HT-29 (cell line): ENCODE data around the gene SGCD. TPM values are rescaled to one million over a fixed set of nuclear protein-coding genes. Genes with fewer than 3 reads are reported as not detected.

Source experiments
- DNase-seq: peaks from one replicate; pipeline ENCODE4 v3.0.0-alpha.2; 2015; ENCODE audit warnings: low spot score
- total RNA-seq: library from RNA; depleted of rRNA; stranded (reverse); fragments of >200 nt; shearing (Covaris generic); gene quantifications from 2 replicates; pipeline ENCODE4 v1.2.3, GENCODE V29; 2014

SGCD gene
- total RNA-seq, 1 experiment from 2014 or later: not detected

DNA sequence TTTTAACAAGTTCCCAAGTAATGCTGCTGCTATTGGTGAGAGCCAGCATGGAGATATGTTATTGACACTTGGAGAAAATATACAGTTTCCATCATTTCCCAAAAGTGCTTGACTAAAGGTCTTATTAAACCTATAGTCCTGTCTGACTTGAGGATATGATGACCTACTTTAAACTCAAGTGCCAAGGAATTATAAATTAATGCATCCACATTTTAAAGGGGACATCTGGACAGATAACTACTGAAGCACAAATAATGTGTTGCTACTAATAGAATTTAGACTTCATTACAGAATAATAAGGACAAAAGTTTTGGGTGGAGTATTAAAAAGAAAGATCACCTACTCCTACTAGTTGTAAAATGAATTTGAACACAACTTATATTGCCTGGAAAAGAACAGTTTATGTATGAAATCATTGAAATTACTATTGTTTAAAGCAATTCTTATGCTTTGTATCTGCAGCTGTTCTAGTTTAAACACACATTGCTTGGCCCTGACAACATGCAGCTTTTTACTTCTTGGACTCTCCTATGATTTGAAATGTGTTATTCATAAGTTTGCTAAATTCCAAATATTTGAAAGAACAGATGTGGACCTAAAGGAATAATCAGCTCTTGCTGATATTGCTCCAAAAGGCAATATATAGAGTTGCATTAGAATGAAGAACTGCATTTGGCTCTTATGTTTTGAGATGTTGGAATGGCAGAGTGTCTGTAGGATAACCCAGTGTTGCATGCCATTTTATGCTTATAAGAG, 73.4 kb downstream of the SGCD start:
- DNase-seq: no peak

DNA sequence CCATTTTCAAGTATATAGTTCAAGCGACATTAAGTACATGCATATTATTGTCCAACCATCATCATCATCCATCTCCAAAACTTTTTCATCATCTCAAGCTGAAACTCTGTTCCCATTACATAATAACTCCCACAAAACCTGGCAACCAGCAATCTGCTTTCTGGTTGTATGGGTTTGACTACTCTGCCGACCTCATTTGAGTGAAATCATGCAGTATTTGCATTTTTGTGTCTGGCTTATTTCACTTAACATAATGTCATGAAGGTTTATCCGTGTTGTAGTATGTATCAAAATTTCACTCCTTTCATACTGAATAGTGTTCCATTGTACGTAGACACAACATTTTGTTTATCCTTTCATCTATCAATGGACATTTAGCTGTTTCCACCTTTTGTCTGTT, 74.8 kb downstream of the SGCD start:
- DNase-seq: no peak

DNA sequence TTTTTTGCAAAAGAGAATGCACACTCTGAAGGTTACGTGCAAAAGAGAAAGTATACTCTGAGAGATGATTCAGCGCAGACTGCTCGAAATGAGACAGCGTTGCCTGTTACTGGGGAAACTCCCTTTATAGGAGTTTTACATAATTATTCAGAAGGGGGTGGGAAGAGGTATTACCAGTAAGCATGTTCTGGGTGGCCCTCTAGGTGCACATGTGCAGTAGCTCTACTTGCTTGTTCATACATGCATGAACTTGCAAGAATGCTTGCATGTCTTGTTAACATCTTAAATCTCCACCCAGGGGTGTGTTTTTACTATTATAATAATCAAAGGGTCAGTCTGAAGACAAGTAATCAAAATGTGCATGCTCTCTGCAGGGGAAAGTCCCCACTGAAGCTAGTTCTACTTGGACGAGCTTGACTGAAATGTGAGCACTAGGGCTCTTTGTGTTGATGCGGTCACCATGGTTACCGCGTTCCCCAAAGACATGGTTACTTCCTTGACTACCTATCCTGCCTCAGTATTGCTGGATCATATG, 75.5 kb downstream of the SGCD start:
- peak; percentile 51 for DNase-seq

DNA sequence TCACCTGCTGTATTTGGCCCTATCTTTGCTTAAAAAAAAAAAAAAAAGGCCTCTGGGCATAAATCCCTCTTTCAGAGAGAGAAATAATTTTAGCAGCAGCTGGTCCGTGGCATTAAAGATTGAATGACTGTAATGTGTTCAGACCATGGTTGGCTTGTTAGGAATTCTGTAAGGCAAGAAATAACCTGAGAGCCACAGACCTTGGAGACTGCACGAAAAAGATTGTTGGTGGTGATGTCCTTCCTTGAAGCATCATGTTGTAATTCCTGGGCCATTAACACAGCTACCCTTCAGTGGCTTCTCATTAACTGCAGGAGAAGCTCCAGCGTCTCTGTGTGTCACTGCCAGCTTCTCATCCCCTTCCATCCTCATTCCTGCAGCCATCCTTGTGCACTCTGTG, 79.0 kb downstream of the SGCD start:
- DNase-seq: no peak

DNA sequence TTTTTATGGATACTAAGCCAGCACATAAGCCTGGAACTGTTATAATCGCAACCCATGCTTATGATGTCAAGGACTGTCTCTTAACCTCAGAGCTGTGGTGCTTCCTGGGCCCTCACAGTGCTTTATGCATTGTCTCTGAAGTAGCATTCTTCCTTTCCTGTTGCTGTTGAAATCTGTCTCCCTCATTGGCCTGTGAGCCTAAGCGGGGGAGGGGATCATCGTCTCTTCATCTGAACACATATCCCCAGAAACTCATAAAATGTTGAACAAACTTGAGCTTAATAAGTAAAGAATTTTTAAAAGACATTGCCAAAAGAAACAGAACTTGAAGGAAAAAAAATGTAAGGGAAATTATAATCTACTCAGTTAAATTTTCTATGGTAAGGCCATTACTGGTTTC, 80.3 kb downstream of the SGCD start:
- no peak for DNase-seq

DNA sequence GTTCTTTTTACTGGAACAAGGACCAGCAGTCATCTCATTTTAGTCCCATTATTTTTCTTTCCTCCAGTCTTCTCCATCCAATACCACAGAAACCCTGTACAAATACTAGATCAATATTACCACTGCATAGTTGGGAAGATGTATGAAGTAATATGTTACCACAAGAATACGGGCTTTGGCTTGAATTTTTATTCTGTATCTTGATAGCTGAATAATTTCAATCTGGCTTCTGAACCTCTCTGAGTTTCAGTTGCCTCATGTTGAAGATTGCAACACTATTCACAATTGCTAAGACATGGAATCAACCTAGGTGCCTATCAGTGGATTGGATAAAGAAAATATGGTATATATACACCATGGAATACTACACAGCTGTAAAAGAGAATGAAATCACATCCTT, 82.9 kb downstream of the SGCD start:
- DNase-seq: no peak

DNA sequence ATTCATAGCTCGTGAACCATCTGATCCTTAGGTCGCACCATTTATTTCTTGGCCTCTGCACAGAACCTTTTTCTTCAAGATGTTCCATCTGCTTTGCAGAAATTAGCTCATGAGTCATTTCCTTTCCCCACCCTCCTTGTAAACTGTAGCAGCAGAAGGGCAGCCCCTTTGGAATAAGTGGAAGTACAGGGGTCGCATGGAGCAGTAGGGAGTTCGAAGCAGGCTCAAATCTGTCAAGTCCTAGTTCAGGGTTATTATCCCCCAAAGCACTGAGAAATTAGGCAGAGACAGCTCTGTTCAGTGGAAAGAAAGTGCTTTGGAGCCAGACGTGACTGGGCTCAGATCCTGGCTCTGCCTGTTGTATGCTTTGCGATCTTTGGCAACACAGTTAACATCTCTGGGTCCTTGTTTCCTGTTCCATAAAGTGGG, 84.2 kb downstream of the SGCD start:
- DNase-seq: peak; percentile 19

DNA sequence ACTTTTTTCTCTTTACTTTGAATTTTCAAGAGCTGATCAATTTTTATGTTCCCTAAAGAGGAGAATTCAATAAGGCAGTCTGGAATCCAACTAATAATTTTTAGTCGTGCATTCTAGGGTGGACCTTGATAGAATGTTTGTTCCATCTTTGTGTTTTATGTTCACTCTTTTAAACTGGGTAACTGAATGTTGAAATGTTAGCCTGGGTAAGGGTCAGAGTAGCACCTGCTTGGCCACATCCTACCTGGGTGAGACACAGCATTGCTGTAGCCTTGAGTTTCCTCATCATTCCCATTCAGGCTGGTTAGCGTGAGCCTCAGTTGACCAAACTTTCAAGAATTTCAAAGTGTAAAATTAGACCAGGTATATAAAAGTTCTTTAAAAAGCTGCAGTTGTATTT, 85.0 kb downstream of the SGCD start:
- DNase-seq: no peak

DNA sequence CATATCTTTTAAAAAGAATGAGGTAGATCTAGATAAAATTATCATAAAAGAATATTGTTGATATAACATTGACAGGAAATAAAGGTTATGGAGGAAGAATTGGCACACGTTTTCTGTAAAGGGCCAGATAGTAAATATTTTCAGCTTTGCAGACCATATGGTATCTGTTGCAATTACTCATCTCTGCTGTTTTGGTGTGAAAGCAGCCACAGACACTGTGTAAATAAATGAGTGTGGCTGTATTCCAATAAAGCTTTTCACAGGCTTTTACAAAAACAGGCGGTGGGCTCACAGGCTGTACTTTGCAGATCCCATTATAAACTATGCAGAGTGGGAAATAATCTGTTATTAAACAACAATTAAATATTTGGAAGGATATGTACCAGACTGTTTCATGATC, 87.4 kb downstream of the SGCD start:
- DNase-seq: no peak

DNA sequence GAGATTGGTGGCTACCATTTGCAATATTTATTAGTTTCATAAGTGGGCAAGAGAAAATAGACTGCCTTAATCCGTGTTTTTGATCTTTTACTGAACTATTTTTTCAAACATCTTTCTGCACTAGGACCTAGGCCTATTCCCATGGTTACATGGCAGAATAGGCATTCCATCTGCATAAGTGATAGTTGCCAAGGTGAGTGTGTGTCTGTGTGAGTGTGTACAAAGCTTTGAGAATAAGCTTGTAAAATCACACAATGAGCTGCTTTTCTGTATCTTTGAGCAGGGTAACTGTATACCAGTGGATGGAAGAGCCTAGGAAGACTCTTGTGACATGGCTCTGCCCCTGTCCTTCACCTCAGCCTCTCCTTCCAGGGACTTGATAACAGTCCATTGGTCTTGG, 92.7 kb downstream of the SGCD start:
- no peak for DNase-seq

DNA sequence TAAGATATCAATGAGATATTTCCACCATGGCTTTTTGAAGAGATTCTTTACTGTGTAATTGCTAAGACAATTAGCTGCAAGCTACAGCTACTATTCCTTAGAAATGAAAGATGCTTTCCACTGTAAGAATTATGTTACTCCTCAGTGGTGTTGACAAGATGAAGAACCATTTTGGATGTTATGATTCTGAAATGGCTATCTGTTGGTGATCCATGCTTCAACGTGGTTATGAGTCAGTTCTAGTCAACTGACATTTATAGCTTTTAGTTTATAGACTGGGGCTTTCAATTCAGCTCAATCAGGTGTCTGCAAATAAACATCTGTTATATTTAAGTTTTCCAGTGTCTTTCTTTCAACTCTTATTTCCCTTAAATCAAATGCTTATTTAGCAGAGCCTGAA, 93.7 kb downstream of the SGCD start:
- DNase-seq: no peak

DNA sequence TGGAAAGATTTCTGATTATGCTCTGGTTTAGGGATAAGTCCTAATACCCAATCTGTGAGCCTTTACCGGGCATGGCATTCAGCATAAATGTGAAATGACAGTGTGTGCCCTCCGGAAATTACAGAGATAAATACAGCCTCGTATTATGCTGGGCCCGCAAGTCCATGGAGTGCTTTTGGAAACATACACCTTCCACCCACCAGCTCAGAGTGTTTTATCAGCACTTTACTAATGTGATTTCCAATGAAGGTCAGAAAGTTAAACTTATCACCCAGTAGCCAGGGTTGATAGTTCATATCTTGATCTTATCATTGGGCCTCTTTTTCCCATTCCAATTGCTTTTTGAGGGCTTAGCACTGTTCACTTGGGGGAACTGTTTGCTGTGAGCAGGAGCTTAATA, 94.8 kb downstream of the SGCD start:
- DNase-seq: no peak

DNA sequence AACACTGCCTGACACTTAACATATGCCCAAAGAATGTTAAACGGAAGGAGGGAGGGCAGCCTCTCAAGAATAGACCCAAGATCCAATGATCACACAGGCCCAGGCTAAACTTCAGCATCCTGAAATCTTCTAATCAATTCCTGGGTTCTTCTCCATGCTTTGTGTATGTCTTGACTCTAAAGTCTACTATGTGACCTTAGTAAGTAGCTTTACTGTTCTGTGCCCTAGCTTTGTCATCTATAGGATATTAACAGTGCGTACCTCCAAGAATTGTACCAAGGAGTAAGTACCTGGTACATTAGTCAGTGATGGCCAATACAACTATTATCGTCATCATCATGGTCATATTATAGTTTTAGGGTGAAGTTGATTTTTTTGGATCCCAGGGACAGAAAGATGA, 96.6 kb downstream of the SGCD start:
- no peak for DNase-seq

DNA sequence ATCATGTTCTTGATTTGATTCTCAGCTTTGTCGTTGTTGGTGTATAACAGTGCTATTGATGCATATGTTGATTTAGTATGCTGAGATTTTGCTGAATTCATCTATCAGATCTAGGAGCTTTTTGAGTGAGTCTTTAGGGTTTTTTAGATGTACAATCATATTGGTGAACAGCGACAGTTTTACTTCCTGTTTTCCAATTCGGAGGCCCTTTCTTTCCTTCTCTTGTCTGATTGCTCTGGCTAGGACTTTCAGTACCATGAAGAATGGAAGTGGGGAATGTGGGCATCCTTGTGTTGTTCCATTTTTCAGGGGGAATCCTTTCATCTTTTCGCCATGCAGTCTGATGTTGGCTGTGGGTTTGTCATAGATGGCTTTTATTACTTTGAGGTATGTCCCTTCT, 100.4 kb downstream of the SGCD start:
- DNase-seq: no peak

DNA sequence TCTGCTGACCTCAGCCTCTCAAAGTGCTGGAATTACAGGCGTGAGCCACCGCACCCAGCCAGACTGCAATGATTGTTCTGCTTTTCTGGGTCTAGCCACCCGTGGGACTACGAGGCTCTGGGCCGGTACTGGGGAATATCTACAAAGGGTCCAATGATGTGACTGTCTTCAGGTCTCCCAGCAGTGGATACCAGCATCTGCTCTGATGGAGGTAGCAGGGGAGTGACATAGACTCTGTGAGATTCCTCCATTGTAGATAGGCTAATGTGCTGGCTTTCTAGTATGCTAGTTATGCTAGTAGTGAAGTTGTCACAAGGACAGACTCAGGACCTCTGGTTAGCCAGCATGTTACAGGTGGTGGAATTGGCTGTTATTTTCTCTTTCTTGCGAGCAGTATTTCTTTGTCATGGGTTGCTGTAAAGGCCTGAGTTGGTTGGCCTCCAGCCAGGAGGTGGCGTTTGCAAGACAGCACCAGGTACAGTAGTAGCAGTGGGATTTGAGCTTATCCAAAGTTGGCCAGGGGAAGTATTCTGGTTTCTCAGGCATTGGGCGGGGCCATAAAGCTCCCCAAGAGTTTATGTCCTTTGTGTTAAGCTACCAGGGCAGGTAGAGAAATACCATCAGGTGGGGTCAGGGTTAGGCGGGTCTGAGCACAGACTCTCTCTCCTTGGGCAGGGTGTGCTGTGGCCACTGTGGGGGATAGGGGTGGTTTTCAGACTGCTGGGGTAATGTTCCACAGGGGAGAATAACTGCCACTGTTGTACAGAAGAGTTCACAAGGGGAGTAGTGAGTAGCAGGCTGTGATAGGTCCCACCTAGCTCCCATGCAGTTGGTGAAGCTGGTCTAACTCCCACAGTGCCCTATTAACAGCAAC, 105.2 kb downstream of the SGCD start:
- peak; percentile 3 for DNase-seq

DNA sequence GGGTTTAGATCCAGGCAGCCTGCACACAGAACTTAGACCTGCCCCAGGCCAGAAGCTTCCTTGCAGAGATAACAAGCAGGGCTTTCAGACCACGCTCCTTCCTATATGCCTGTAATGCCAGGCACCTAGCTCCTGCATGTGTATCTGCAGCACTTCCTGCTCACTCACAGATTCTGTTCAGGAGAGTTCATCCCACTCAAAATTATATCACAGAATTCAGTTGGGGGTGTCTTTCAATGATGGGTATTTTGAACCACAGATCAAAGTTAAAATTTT, 105.8 kb downstream of the SGCD start:
- DNase-seq: no peak

DNA sequence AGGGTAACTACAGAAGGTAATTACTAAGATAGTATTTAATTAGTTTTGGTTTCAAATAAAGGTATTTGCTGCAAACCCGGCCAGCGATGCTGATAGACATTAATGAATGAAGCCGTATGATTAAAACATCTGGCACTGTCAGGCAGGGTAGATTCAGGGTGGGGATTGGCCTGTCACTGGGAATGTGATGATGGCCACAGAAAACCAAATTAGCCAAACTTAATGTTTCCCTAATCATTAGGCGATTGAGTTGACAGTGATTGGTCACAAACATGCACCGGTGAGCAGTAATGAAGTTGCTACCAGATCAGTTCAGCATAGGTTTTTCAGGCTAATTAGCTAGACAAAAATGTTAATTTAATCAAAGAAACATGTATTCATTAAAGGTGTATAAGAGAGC, 107.5 kb downstream of the SGCD start:
- no peak for DNase-seq

DNA sequence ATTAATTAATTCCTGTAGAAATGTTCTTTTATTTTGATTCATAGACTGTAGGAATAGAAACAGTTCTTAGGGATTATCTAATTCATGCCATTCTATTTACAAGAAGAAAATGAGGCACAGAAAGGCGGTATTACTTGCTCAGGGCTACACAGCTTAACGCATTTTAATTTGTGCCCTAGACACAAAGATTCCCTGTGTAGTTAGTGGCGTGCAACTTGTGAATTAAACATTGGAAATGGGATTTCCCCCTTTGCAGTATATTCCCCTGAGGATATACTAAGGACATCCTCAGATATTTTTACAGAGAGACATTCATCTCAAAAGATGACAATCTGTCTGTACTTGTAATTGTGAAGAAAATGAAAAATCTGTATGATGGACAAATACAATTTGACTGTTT, 108.1 kb downstream of the SGCD start:
- no peak for DNase-seq

DNA sequence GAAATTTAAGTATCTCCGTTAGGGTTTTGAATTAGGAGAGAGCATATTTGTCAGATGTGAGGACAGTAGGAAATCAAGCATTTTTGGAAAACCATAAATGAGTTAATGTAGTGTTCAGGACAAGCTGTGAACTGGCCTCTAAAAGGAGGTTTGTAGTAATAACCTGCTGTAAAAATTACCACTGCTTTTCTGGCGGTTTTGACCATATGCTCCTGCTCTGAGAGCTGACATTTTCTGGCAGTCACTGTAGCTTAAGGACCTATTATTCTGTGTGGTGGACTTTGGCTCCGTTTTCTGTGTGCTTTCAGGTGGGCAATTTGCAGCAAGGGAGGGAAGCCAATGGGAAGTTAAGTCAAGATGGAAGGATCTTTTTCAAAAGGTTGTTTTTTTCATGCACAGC, 111.1 kb downstream of the SGCD start:
- no peak for DNase-seq

DNA sequence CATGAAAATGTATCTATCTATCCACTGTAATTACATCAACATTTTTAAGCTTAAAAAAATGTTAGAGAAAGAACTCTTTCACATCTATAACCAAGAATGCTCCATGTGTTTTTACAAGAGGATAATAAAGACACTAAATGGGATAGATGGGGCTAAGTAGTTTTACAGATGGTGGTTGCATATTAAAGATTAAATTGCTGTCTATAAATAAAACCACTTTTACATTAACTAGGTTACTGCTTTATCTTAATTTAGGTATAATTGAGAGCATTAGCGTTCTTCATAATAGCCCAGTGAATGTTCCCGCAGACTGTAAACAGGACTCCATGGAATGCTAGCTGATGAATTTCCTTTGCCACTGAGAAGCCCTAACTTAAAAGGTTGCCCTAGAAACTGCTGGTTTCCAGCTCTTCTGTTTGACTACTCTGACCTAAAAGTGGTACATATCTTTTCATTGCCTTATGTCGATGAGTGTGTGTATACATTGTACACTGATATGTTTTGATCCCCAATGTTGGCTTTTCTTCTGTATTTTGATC, 117.9 kb downstream of the SGCD start:
- no peak for DNase-seq

DNA sequence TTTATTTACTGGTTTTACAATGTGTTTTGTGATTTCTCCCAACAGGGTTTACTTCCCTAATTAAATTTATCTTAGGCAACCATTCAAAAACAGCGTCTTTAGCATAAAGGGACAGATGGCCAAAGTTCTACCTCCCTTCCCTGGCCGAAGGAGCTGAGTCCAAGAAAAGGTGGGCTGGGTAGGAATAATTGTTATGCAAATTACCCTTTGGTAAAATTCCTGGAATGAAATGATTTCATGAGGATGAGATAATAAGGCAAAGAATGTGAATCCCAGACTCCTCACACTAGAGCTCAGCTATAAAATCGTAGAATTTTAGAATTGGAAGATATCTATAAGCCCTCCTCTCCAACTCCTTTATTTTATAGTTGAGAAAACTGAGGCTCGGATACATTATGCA, 119.6 kb downstream of the SGCD start:
- DNase-seq: no peak

DNA sequence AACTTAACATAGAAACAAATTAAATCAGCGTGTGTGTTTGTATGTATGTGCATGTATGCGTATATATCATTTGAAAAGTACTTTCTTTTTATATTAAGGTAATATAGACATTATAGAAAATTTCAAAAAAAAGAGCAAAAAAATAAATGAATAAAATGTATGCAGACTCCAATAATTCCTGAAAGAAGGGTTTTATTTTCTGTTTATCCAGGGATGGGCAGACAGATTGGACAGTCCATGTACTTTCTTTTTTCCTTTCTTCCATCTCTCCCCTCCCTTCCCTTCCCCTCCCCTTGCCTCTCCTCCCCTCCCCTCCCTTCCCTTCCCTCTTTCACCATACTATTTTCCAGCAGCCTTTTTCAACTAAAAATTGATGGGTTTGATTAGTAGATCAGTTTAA, 123.8 kb downstream of the SGCD start:
- DNase-seq: no peak

DNA sequence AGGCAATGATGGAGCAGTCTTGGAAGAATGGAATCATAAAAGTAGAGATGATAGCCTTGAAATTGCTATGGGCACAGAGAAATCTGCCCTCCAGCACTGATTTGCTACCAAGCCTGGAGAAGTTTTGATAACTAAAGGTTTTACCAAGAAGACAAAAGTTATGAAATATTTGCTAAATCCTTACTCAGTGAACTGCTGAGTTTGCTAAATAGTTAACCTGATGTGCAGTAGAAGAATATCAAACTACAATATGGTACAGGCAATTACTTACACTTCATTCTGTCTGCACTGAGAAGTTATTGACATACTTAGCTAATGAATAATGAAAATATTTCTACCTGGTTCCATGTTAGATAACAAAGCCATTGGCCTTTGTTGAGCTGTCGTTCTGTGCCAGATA, 124.5 kb downstream of the SGCD start:
- no peak for DNase-seq
